GM21723 (cell line): ENCODE measurements around the gene RASA3.

ENCODE experiments used
- ATAC-seq: cut with Tn5 transposase; IDR thresholded peaks from one replicate; pipeline ENCODE4 v1.9.1; 2021; ENCODE audit warnings: mild to moderate bottlenecking, moderate library complexity; ENCODE audit not compliant: unreplicated experiment

RASA3 gene

GRCh38 chr13:113943821-113944565 lies 188.4 kb downstream of the RASA3 start:
- no peak for ATAC-seq

- no peak for ATAC-seq
Observed at GRCh38 chr13:113942591-113943103, 189.8 kb downstream of the RASA3 start.

GRCh38 chr13:113941571-113942191 lies 190.7 kb downstream of the RASA3 start:
- no peak for ATAC-seq

- ATAC-seq = no peak
Observed at GRCh38 chr13:113939944-113940297, 192.5 kb downstream of the RASA3 start.

GRCh38 chr13:113939129-113939943 lies 193.1 kb downstream of the RASA3 start:
- ATAC-seq = no peak

- no peak for ATAC-seq
Observed at GRCh38 chr13:113938716-113939115, 193.7 kb downstream of the RASA3 start.

- ATAC-seq = no peak
Observed at GRCh38 chr13:113938246-113938645, 194.2 kb downstream of the RASA3 start.

- no peak for ATAC-seq
Observed at GRCh38 chr13:113937527-113938180, 194.8 kb downstream of the RASA3 start.

GRCh38 chr13:113937073-113937472 lies 195.3 kb downstream of the RASA3 start:
- ATAC-seq = no peak

- ATAC-seq = no peak
Observed at GRCh38 chr13:113936166-113936965, 196.1 kb downstream of the RASA3 start.

GRCh38 chr13:113935001-113935844 lies 197.2 kb downstream of the RASA3 start:
- ATAC-seq = no peak

GRCh38 chr13:113934576-113934975 lies 197.8 kb downstream of the RASA3 start:
- ATAC-seq = no peak

GRCh38 chr13:113933901-113934300 lies 198.5 kb downstream of the RASA3 start:
- no peak for ATAC-seq

- ATAC-seq = no peak
Observed at GRCh38 chr13:113931841-113932459, 200.5 kb downstream of the RASA3 start.

- no peak for ATAC-seq
Observed at GRCh38 chr13:113930671-113931637, 201.5 kb downstream of the RASA3 start.

GRCh38 chr13:113929628-113930615 lies 202.5 kb downstream of the RASA3 start:
- no peak for ATAC-seq
